Measurements from ENCODE around the gene KCTD17.

DNA sequence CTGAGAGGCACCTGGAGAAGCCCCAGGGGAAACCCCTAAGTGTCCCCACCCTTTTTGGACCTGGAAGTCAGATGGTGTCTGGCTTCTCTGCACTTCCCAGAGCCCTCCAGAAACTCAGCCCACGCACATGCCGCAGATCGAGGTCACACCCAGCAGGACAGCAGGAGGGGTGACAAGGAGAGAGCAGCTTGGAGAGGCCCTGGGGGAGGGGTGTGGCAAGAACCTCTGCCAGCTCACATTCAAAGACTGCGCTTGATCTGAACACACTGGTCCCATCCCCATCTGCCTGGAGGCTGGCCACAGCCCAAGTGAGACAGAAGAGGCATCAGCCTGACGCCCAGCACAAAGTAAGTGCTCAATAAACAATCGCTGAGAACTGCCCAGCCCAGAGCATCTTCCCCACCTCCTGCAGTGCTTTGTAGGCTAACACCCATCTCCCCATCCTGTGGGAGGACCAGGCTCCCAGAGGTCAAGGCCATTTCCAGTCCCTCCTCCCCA, 36.6 kb downstream of the KCTD17 start:
- TF ChIP-seq, protein P1, sequence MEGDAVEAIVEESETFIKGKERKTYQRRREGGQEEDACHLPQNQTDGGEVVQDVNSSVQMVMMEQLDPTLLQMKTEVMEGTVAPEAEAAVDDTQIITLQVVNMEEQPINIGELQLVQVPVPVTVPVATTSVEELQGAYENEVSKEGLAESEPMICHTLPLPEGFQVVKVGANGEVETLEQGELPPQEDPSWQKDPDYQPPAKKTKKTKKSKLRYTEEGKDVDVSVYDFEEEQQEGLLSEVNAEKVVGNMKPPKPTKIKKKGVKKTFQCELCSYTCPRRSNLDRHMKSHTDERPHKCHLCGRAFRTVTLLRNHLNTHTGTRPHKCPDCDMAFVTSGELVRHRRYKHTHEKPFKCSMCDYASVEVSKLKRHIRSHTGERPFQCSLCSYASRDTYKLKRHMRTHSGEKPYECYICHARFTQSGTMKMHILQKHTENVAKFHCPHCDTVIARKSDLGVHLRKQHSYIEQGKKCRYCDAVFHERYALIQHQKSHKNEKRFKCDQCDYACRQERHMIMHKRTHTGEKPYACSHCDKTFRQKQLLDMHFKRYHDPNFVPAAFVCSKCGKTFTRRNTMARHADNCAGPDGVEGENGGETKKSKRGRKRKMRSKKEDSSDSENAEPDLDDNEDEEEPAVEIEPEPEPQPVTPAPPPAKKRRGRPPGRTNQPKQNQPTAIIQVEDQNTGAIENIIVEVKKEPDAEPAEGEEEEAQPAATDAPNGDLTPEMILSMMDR (IDR thresholded peaks at IDR 0.05; ENCODE audit: borderline replicate concordance, extremely low read depth, low read length, poor library complexity, severe bottlenecking): no peak
- no peak for TF ChIP-seq EZH2 (IDR thresholded peaks at IDR 0.05; ENCODE audit: borderline replicate concordance, low read depth, low read length, severe bottlenecking)
